OCI-LY7 (cell line): ENCODE results near the gene KYAT1. TPM values are rescaled to one million over a fixed set of nuclear protein-coding genes. Genes with fewer than 3 reads are reported as not detected.
A peak's percentile ranks its signal among the peaks of the same experiment; 100 is the strongest.

Source experiments
- BruUV-seq: library from RNA; stranded (reverse); fragments of 400-500 nt; replicated peaks from 2 replicates; lab custom pipeline; 2021; lab: Mats Ljungman, UMichigan
- CTCF ChIA-PET: fragments of 300-600 bp; sonication (Branson Sonifier 250); formaldehyde crosslinking; loops from one replicate; lab custom pipeline; 2022; ENCODE audit warnings: antibody characterized with exemption; ENCODE audit not compliant: unreplicated experiment; lab: Charles Lee
- POLR2A ChIA-PET: fragments of 300-600 bp; sonication (Branson Sonifier 250); formaldehyde crosslinking; loops from one replicate; lab custom pipeline; 2022; ENCODE audit warnings: antibody characterized with exemption; lab: Charles Lee
- DNase-seq: peaks from one replicate; pipeline ENCODE4 v3.0.0-alpha.2; 2015; ENCODE audit warnings: low spot score
- H2AFZ ChIP-seq: fragments of 200-600 bp; sonication (generic), shearing (Covaris generic); 2 replicates; pipeline ENCODE4 v1.6.1; 2014; ENCODE audit warnings: mild to moderate bottlenecking, antibody characterized with exemption, low read length, moderate library complexity
- H3K27ac ChIP-seq: fragments of 200-600 bp; sonication (generic); 2 replicates; pipeline ENCODE4 v1.5.1; 2014; ENCODE audit warnings: mixed run types, low read depth, mild to moderate bottlenecking, moderate library complexity, low read length, inconsistent platforms; ENCODE audit not compliant: poor library complexity, severe bottlenecking
- H3K36me3 ChIP-seq: fragments of 200-600 bp; sonication (generic); 2 replicates; pipeline ENCODE4 v1.6.1; 2014; ENCODE audit warnings: mild to moderate bottlenecking, antibody characterized with exemption, low read length, moderate library complexity, mixed read lengths; ENCODE audit not compliant: insufficient read depth
- H3K4me1 ChIP-seq: fragments of 200-600 bp; sonication (generic); 2 replicates; pipeline ENCODE4 v1.5.1; 2014; ENCODE audit warnings: mild to moderate bottlenecking, low read length; ENCODE audit not compliant: insufficient read depth, poor library complexity, severe bottlenecking
- H3K4me2 ChIP-seq: fragments of 200-600 bp; sonication (generic); 2 replicates; pipeline ENCODE4 v1.6.1; 2014; ENCODE audit warnings: mild to moderate bottlenecking, low read length
- H3K4me3 ChIP-seq: fragments of 200-600 bp; sonication (generic); 2 replicates; pipeline ENCODE4 v1.5.1; 2014; ENCODE audit warnings: mild to moderate bottlenecking, low read depth, low read length; ENCODE audit not compliant: poor library complexity, severe bottlenecking
- H3K79me2 ChIP-seq: fragments of 200-600 bp; sonication (generic); 2 replicates; pipeline ENCODE4 v1.6.1; 2016; ENCODE audit warnings: low read depth, mild to moderate bottlenecking, low read length, moderate library complexity, mixed read lengths; ENCODE audit not compliant: insufficient read depth
- H3K9me2 ChIP-seq: fragments of 200-600 bp; sonication (generic); 2 replicates; pipeline ENCODE4 v1.6.1; 2016; ENCODE audit warnings: mild to moderate bottlenecking, low read length, mixed read lengths; ENCODE audit not compliant: insufficient read depth
- H3K9me3 ChIP-seq: fragments of 200-600 bp; sonication (generic); 2 replicates; pipeline ENCODE4 v1.6.1; 2014; ENCODE audit warnings: mild to moderate bottlenecking, mixed run types, low read length, mixed read lengths
- H4K20me1 ChIP-seq: fragments of 200-600 bp; sonication (generic); 2 replicates; pipeline ENCODE4 v1.6.1; 2014; ENCODE audit warnings: mild to moderate bottlenecking, antibody characterized with exemption, low read length, moderate library complexity, mixed read lengths; ENCODE audit not compliant: insufficient read depth
- CTCF ChIP-seq: fragments of 200-600 bp; sonication (generic); conservative IDR thresholded peaks from 2 replicates; pipeline ENCODE4 v1.5.1; 2014; ENCODE audit warnings: mild to moderate bottlenecking, antibody characterized with exemption, low read length, moderate library complexity, mixed read lengths
- EZH2phosphoT487 ChIP-seq: fragments of 200-600 bp; sonication (generic); IDR thresholded peaks from 2 replicates; pipeline ENCODE4 v1.6.1; 2018; ENCODE audit warnings: low read depth, borderline replicate concordance, mild to moderate bottlenecking, mixed run types, antibody characterized with exemption, low read length, moderate library complexity, mixed read lengths
- intact Hi-C: fragments of 100-400 bp; cut with micrococcal nuclease; formaldehyde crosslinking; loops from one replicate; pipeline ENCODE4 v1.10.0; 2022; ENCODE audit not compliant: unreplicated experiment
- total RNA-seq, 2 experiments: library from RNA; depleted of rRNA in 1 of 2; stranded (reverse); fragments of >200 nt in 1 of 2; shearing (Covaris generic) in 1 of 2; gene quantifications; 2 replicates each; pipeline ENCODE4 v1.2.3, GENCODE V29; 2014 to 2022

KYAT1 gene
- total RNA-seq, 2 experiments from 2014 or later: 28.3 to 44.7 TPM

DNA sequence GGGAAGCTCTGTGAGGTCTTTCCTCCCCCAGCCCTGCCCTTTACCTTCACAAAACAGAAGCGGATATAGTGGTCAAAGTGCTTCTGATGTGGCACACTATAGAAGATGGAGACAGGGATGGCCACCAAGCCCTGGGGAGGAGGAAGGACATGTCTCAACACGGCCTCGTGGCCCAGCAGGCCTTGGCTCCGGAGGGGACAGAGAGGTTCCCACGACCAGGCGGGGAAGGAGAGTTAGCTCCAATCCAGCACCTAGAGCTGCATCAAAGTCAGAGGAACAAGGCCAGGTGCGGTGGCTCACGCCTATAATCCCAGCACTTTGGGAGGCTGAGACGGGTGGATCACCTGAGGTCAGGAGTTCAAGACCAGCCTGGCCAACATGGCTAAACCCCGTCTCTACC, 48.1 kb downstream of the KYAT1 start:
- Histone ChIP-seq H3K4me3 (no peak overlapping the region), H3K79me2 (peaks cover 6% of the 10 kb centered on the region; the same call in 1 of the 2 replicates), H3K36me3 (peaks cover 42% of the 10 kb centered on the region), H3K9me3 (no peaks in the 10 kb centered on the region), H3K4me2 (no peak overlapping the region), H3K4me1 (peaks cover 8% of the 10 kb centered on the region), H2AFZ (no peak overlapping the region), H3K27ac (no peak overlapping the region), H3K9me2 (no peaks in the 10 kb centered on the region), H4K20me1 (no peaks in the 10 kb centered on the region)
- ChIA-PET POLR2A (no interaction called here), CTCF (no interaction called here)
- DNase-seq: no peak
- intact Hi-C loops: no loop called here
- TF ChIP-seq CTCF: no peak
- TF ChIP-seq EZH2phosphoT487: no peak
- BruUV-seq: no TSS peak

DNA sequence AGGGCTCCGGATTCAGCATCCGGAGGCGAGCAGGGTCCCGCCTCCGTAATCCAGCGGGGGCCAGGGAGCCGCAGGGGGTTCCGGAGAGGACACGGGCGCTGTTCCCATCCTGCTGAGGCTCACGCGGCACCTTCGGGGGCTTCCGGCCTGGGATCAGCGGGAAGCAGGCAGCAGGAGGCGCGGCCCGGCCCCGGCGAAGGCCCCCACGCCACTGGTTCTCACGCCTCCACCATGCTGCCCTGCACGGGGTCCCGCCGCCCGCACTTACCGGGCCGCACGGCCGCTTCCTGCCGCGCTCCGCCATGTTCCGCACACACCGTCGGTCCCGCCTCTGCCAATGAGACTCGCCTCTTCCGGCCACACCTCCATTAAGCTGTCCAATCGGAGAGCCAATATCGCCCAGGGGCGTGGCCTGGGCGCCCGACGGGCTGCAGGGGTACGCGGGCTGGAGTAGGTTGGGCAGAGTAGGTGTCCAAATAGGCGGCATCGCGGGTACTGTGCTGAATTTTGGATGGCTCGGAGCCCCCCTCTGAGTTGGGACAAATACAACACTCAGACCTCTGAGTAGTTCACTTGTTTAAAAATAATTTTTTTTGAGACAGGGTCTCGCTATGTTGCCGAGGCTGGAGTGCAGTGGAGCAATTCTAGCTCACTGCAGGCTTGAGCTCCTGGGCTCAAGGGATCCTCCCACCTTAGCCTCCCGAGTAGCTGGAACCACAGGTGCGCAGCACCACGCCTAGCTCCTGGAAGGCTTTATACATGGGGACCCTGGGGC, 52.1 kb downstream of the KYAT1 start, which contains the start of gene SPOUT1:
Gene SPOUT1, minus strand, starts transcription at position 318 of the 775 bp plus-strand sequence. Its CDS starts 14 bp downstream, at position 304.
- H3K4me2 ChIP-seq: peak within 1 kb of the TSS; percentile 76
- POLR2A ChIA-PET: interaction anchor here (1.0 to 2.4 kb wide), 4 partner anchors 9 to 251 kb away, joined by 3 to 24 read pairs (median 4); partner anchors contain the start of genes DOLPP1 and ENDOG
- peak within 1 kb of the TSS; percentile 51 for H3K27ac ChIP-seq
- H3K36me3 ChIP-seq: peaks cover 44% of the 10 kb centered on the region
- intact Hi-C loops: no loop called here
- peaks cover 15% of the 10 kb centered on the region for H3K4me1 ChIP-seq
- DNase-seq: peak; percentile 97
- peaks cover 15% of the 10 kb centered on the region; the same call in 1 of the 2 replicates for H3K79me2 ChIP-seq
- peak within 1 kb of the TSS; percentile 80 for H3K4me3 ChIP-seq
- CTCF ChIA-PET: interaction anchor here (0.5 to 1.9 kb wide), 3 partner anchors 12 to 323 kb away, joined by 5 to 9 read pairs (median 5); partner anchors contain the start of gene ENDOG
- peak within 1 kb of the TSS; percentile 69 for H2AFZ ChIP-seq
- TF ChIP-seq CTCF (no peak), EZH2phosphoT487 (no peak)
- no peaks in the 10 kb centered on the region for H3K9me2 ChIP-seq
- no peaks in the 10 kb centered on the region for H3K9me3 ChIP-seq
- no peaks in the 10 kb centered on the region for H4K20me1 ChIP-seq
- no TSS peak for BruUV-seq
